K562 (cell line): Measurements from ENCODE around the gene MYLK2. TPM values are rescaled to one million over a fixed set of nuclear protein-coding genes. Genes with fewer than 3 reads are reported as not detected.

ENCODE experiments used
- ATAC-seq: fragments of 200-7000 bp; cut with Tn5 transposase; 3 replicates; pipeline ENCODE4 v1.9.1; 2020; ENCODE audit warnings: moderate library complexity
- BruUV-seq: library from RNA; stranded (reverse); fragments of 400-500 nt; replicated peaks from 2 replicates; lab custom pipeline; 2021; lab: Mats Ljungman, UMichigan
- CTCF ChIA-PET: fragments of 300-600 bp; formaldehyde crosslinking; extraction: SDS; loops from one replicate; lab custom pipeline; 2021; ENCODE audit warnings: low intra/inter-chr PET ratio; lab: Yijun Ruan, JAX
- POLR2A ChIA-PET: fragments of 300-600, 350-650 bp; sonication (Branson Sonifier 250); formaldehyde crosslinking; extraction: SDS; loops from one replicate; lab custom pipeline; 2021; ENCODE audit warnings: antibody characterized with exemption, inconsistent platforms; lab: Yijun Ruan, JAX
- DNase-seq, 4 experiments: peaks; one replicate each; pipeline versions ENCODE4 v3.0.0 to v3.0.0-alpha.2; 2011 to 2018; ENCODE audit warnings: low spot score in 3 of 4, mixed read lengths in 3 of 4; ENCODE audit errors: extremely low read depth in 1 of 4
- FAIRE-seq: peaks from 2 replicates; lab custom pipeline; 2011; peaks lifted over from hg19 to GRCh38; lab: Jason Lieb, UNC
- H2AFZ ChIP-seq: 2 replicates; pipeline ENCODE4 v1.6.0; 2011; ENCODE audit warnings: low read depth, low read length, control low read depth, inconsistent platforms
- H3K27ac ChIP-seq: fragments of 200-600 bp; 3 replicates; pipeline ENCODE4 v1.8.0; 2011; ENCODE audit warnings: low read depth, mild to moderate bottlenecking, control low read depth, inconsistent platforms, low read length, moderate library complexity, mixed read lengths; ENCODE audit errors: extremely low read depth
- H3K27me3 ChIP-seq, 2 experiments: fragments of 300-600 bp in 1 of 2; 2 replicates in 1 of 2; 3 replicates in 1 of 2; pipeline versions ENCODE4 v1.6.0 to v1.8.0; 2011; ENCODE audit warnings: inconsistent platforms in 2 of 2, low read length in 2 of 2, mild to moderate bottlenecking in 1 of 2, mixed read lengths in 1 of 2, moderate library complexity in 1 of 2; ENCODE audit not compliant: control insufficient read depth in 2 of 2, insufficient read depth in 2 of 2
- H3K36me3 ChIP-seq: fragments of 300-600 bp; 3 replicates; pipeline ENCODE4 v1.8.0; 2011; ENCODE audit warnings: mild to moderate bottlenecking, low read length, inconsistent platforms; ENCODE audit not compliant: control insufficient read depth, insufficient read depth
- H3K4me1 ChIP-seq, 2 experiments: fragments of 200-600 bp in 1 of 2; replicated peaks in 1 of 2; 2 replicates in 1 of 2; 3 replicates in 1 of 2; pipeline versions ENCODE4 v1.5.1 to v1.8.0; 2011; ENCODE audit warnings: inconsistent platforms in 2 of 2, low read length in 2 of 2, mild to moderate bottlenecking in 1 of 2, mixed read lengths in 1 of 2, moderate library complexity in 1 of 2; ENCODE audit not compliant: control insufficient read depth in 2 of 2, insufficient read depth in 2 of 2
- H3K4me2 ChIP-seq: 2 replicates; pipeline ENCODE4 v1.6.1; 2011; ENCODE audit warnings: low read length, control low read depth, inconsistent platforms, mixed read lengths; ENCODE audit not compliant: insufficient read depth
- H3K4me3 ChIP-seq: fragments of 200-600 bp; sonication (generic), shearing (Covaris generic); 2 replicates; pipeline ENCODE4 v1.5.1; 2016; ENCODE audit warnings: control low read depth, inconsistent platforms
- H3K79me2 ChIP-seq: fragments of 200-600 bp; 3 replicates; pipeline ENCODE4 v1.8.0; 2011; ENCODE audit warnings: low read length, inconsistent platforms; ENCODE audit not compliant: control insufficient read depth, insufficient read depth
- H3K9ac ChIP-seq, 2 experiments: 2 replicates each; pipeline versions ENCODE4 v1.6.0 to v1.6.1; 2011; ENCODE audit warnings: low read depth in 2 of 2, low read length in 2 of 2, control low read depth in 1 of 2, inconsistent platforms in 1 of 2, mild to moderate bottlenecking in 1 of 2, mixed read lengths in 1 of 2; ENCODE audit not compliant: insufficient read depth in 1 of 2
- H3K9me1 ChIP-seq: one replicate; pipeline ENCODE4 v1.6.0; 2011; ENCODE audit warnings: inconsistent platforms, mild to moderate bottlenecking, low read length, moderate library complexity; ENCODE audit not compliant: control insufficient read depth, insufficient read depth
- H3K9me3 ChIP-seq: replicated peaks from 2 replicates; pipeline ENCODE4 v1.5.1; 2011; ENCODE audit warnings: low read depth, low read length, inconsistent platforms; ENCODE audit not compliant: control insufficient read depth, insufficient read depth
- H4K20me1 ChIP-seq: replicated peaks from 2 replicates; pipeline ENCODE4 v1.6.1; 2011; ENCODE audit warnings: low read length, inconsistent platforms, mixed read lengths; ENCODE audit not compliant: control insufficient read depth, insufficient read depth
- JUND ChIP-seq, 2 experiments: IDR thresholded peaks; 2 replicates in 1 of 2; 3 replicates in 1 of 2; pipeline ENCODE4 v1.6.1; 2011; ENCODE audit warnings: borderline replicate concordance in 2 of 2, low read depth in 2 of 2, low read length in 2 of 2, improper control_type of control experiment in 1 of 2, missing biosample characterization in 1 of 2, missing genetic modification characterization in 1 of 2, missing genetic modification reagents in 1 of 2
- KDM2B ChIP-seq: fragments of 250-450 bp; sonication (Bioruptor Pico); IDR thresholded peaks from 2 replicates; pipeline ENCODE4 v1.8.0; 2021; ENCODE audit warnings: mild to moderate bottlenecking, moderate library complexity
- NFIC ChIP-seq: fragments of 450-650 bp; IDR thresholded peaks from 2 replicates; pipeline ENCODE4 v1.6.1; 2017; ENCODE audit warnings: mild to moderate bottlenecking, inconsistent platforms
- PRMT5 ChIP-seq: sonication (generic); formaldehyde crosslinking; IDR thresholded peaks from 2 replicates; pipeline ENCODE4 v1.5.0; 2020; ENCODE audit warnings: missing genetic modification reagents
- ZNF12 ChIP-seq: sonication (generic); formaldehyde crosslinking; IDR thresholded peaks from 2 replicates; pipeline ENCODE4 v1.4.0; 2020; ENCODE audit warnings: mild to moderate bottlenecking, missing genetic modification reagents
- ZNF124 ChIP-seq: sonication (generic); formaldehyde crosslinking; IDR thresholded peaks from 2 replicates; pipeline ENCODE4 v1.8.1; 2022; ENCODE audit warnings: missing genetic modification reagents
- ZNF778 ChIP-seq: fragments of 450-650 bp; formaldehyde crosslinking; IDR thresholded peaks from 2 replicates; pipeline ENCODE4 v1.4.0; 2020; ENCODE audit warnings: mild to moderate bottlenecking, moderate library complexity
- WGBS: fragments of 100-300 bp; shearing (Covaris generic); methylation state at CpG from one replicate; pipeline ENCODE4 v1.1.6; 2016; ENCODE audit warnings: low coverage, mixed read lengths; ENCODE audit not compliant: insufficient coverage; ENCODE audit errors: missing lambda C conversion rate; 5-methylcytosine and 5-hydroxymethylcytosine counted together
- in situ Hi-C: fragments of 300-500 bp; cut with MboI; formaldehyde crosslinking; loops from 4 replicates; pipeline ENCODE4 v1.15.0; 2018; ENCODE audit warnings: inconsistent platforms, mixed read lengths
- intact Hi-C: fragments of 100-400 bp; cut with micrococcal nuclease; formaldehyde crosslinking; loops from 2 replicates; pipeline ENCODE4 v1.14.2; 2022
- polyA plus RNA-seq, 8 experiments: library from polyadenylated mRNA; depleted of rRNA in 4 of 8; stranded (reverse) in 5 of 8; unstranded in 3 of 8; fragments of >200 nt; fragmentation: Nextera tagmentation in 2 of 8; fragmentation: Illumina TruSeq in 1 of 8; extraction: Ambion mirVana in 2 of 8; extraction: Trizol in 1 of 8; gene quantifications; 2 replicates each; pipeline versions ENCODE4 v1.2.1 to v1.2.3, GENCODE V29; 2011 to 2014; ENCODE audit warnings: inconsistent platforms in 1 of 8, missing spikeins in 1 of 8
- total RNA-seq, 7 experiments: library from RNA; depleted of rRNA in 6 of 7; stranded (reverse); fragments of >200 nt in 6 of 7; fragmentation: Illumina TruSeq in 2 of 7; extraction: Trizol in 2 of 7; gene quantifications; 2 replicates each; pipeline versions ENCODE4 v1.2.1 to v1.2.3, GENCODE V29; 2011 to 2021; ENCODE audit warnings: low replicate concordance in 1 of 7
- TF ChIP-seq, protein P1 (sequence below): fragments of 450-650 bp; formaldehyde crosslinking; IDR thresholded peaks from 2 replicates; pipeline ENCODE4 v1.4.0; 2020; ENCODE audit warnings: mild to moderate bottlenecking, moderate library complexity
- TF ChIP-seq, protein P2 (sequence below): sonication (generic); formaldehyde crosslinking; IDR thresholded peaks from 2 replicates; pipeline ENCODE4 v1.9.0; 2022; ENCODE audit warnings: mild to moderate bottlenecking, missing genetic modification reagents

MYLK2 gene
- total and polyA plus RNA-seq, 9 of the 15 experiments (the other 6 are each of a cell fraction or from before 2014, with no cell fraction given) = 0.07 to 0.53 (median 0.18) TPM; not detected in 2

DNA sequence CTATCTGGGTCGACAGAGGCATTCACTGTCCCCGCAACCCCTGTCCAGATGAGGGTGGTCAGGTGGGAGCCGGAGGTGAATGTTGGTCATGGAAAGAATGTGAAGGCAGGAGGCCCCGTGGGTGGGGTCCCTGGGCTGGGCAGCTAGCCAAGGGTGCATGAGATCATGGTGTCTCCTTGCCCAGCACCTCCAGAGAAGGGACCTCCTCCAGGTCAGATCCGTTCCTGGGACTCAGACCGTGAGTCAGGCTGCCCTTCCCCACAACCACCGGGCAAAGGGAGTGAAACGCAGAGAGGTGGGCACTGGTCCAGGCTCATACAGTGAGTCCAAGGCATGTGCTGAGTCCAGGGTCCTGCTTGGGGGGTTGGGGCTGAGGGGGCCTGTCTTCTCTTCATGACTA is 22.8 kb downstream of the MYLK2 start:
- H3K9ac ChIP-seq = peak overlapping the region in 1 of 2 experiments; percentile 73; a peak in 2 of 4 replicates
- H3K4me1 ChIP-seq = peaks cover 19 to 48% of the 10 kb centered on the region in 2 experiments
- no peaks in the 10 kb centered on the region for H3K9me1 ChIP-seq
- no TSS peak for BruUV-seq
- H3K9me3 ChIP-seq = no peaks in the 10 kb centered on the region
- in situ Hi-C loops = loop anchor here (25.0 kb wide), 1 partner anchor 820 kb away; the partner anchor contains the start of gene C20orf203
- no peak overlapping the region for H3K27ac ChIP-seq
- H4K20me1 ChIP-seq = peaks cover 5% of the 10 kb centered on the region; the same call in 1 of the 2 replicates
- FAIRE-seq = no peak
- peak; percentile 37 to 75 (median 55) for DNase-seq
- CTCF ChIA-PET = no interaction called here
- 20% methylated on average over 8 of the region's 8 CpGs for WGBS
- H3K36me3 ChIP-seq = no peaks in the 10 kb centered on the region
- no peak overlapping the region for H2AFZ ChIP-seq
- TF ChIP-seq KDM2B (no peak), ZNF778 (no peak), ZNF124 (CRISPR knock-in tag) (no peak), ZNF12 (no peak), NFIC (peak; percentile 70), JUND (IDR thresholded peaks at IDR 0.05; ENCODE audit: borderline replicate concordance, low read depth, low read length) (peak; percentile 35; the same call in 1 of the 2 replicates), JUND (tag; IDR thresholded peaks at IDR 0.05; ENCODE audit: borderline replicate concordance, low read depth, low read length) (no peak), PRMT5 (no peak)
- TF ChIP-seq, protein P1, sequence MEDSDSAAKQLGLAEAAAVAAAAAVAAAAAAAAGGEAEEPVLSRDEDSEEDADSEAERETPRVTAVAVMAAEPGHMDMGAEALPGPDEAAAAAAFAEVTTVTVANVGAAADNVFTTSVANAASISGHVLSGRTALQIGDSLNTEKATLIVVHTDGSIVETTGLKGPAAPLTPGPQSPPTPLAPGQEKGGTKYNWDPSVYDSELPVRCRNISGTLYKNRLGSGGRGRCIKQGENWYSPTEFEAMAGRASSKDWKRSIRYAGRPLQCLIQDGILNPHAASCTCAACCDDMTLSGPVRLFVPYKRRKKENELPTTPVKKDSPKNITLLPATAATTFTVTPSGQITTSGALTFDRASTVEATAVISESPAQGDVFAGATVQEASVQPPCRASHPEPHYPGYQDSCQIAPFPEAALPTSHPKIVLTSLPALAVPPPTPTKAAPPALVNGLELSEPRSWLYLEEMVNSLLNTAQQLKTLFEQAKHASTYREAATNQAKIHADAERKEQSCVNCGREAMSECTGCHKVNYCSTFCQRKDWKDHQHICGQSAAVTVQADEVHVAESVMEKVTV = no peak
- TF ChIP-seq, protein P2, sequence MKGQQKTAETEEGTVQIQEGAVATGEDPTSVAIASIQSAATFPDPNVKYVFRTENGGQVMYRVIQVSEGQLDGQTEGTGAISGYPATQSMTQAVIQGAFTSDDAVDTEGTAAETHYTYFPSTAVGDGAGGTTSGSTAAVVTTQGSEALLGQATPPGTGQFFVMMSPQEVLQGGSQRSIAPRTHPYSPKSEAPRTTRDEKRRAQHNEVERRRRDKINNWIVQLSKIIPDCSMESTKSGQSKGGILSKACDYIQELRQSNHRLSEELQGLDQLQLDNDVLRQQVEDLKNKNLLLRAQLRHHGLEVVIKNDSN (CRISPR knock-in tag) = no peak
- TF ChIP-seq, all 486 proteins: peak for 2
- ATAC-seq = no peak
- H3K27me3 ChIP-seq = no peaks in the 10 kb centered on the region; a peak in 1 of 5 replicates
- H3K4me3 ChIP-seq = no peak overlapping the region
- POLR2A ChIA-PET = no interaction called here
- intact Hi-C loops = no loop called here
- no peak overlapping the region for H3K4me2 ChIP-seq
- no peaks in the 10 kb centered on the region for H3K79me2 ChIP-seq
